ENCODE data around the gene LAMP1. TPM values are rescaled to one million over a fixed set of nuclear protein-coding genes. Genes with fewer than 3 reads are reported as not detected.

The LAMP1 gene
- total and polyA plus RNA-seq, 2 of the 4 experiments (the other 2 are of a cell fraction), result 60.6 to 229 TPM

- H4K20me1 ChIP-seq (ENCODE audit: insufficient read depth, low read length), result no peaks in the 10 kb centered on the region
- no peak overlapping the region for H4K5ac ChIP-seq (ENCODE audit: low read depth, low read length)
- H3K27me3 ChIP-seq (ENCODE audit: control insufficient read depth, insufficient read depth, low read length), result no peaks in the 10 kb centered on the region; the same call in 1 of the 2 replicates
- H3K4me1 ChIP-seq (ENCODE audit: control insufficient read depth, insufficient read depth, low read length), result no peaks in the 10 kb centered on the region
- no peak overlapping the region for H3K23ac ChIP-seq (ENCODE audit: low read depth, low read length)
- H2BK15ac ChIP-seq (ENCODE audit: low read depth, low read length), result no peak overlapping the region
- no peak overlapping the region for H4K91ac ChIP-seq (ENCODE audit: insufficient read depth, low read depth, low read length)
- no peak overlapping the region for H2AFZ ChIP-seq (replicated peaks; ENCODE audit: low read length, poor library complexity)
- H2BK5ac ChIP-seq (ENCODE audit: low read depth, low read length, poor library complexity, severe bottlenecking), result no peak overlapping the region
- no TSS peak for BruUV-seq (replicated peaks)
- H3K9me3 ChIP-seq (ENCODE audit: control insufficient read depth, insufficient read depth, low read length), result peaks cover 11% of the 10 kb centered on the region
- no peak overlapping the region for H3K27ac ChIP-seq (ENCODE audit: insufficient read depth, low read length)
- intact Hi-C loops (cut with micrococcal nuclease), result no loop called here
- in situ Hi-C loops (cut with MboI; ENCODE audit: low sequenced_read_pairs), result no loop called here
- no peak overlapping the region for H3K9ac ChIP-seq (ENCODE audit: low read depth, low read length)
- dilution Hi-C loops (cut with HindIII; ENCODE audit: low sequenced_read_pairs, unreplicated experiment), result no loop called here
- H3K9me1 ChIP-seq (ENCODE audit: insufficient read depth, low read length), result no peaks in the 10 kb centered on the region
- CTCF ChIA-PET, result no interaction called here
- no peak overlapping the region for H2BK20ac ChIP-seq (ENCODE audit: low read depth, low read length)
- H2BK120ac ChIP-seq (ENCODE audit: low read depth, low read length), result no peak overlapping the region
- no peak overlapping the region for H2AK5ac ChIP-seq (ENCODE audit: low read depth, low read length)
- no peak for DNase-seq
- H3K4me2 ChIP-seq (ENCODE audit: low read depth, low read length), result no peak overlapping the region
- POLR2A ChIA-PET (ENCODE audit: unreplicated experiment), result interaction anchor here (0.6 kb wide), 1 partner anchor 43 kb away, joined by 3 read pairs; no protein-coding TSS in a partner anchor
- no peak overlapping the region for H3K56ac ChIP-seq (ENCODE audit: extremely low read depth, insufficient read depth, low read length)
- H3K14ac ChIP-seq (replicated peaks; ENCODE audit: low read depth, low read length), result no peak overlapping the region
- no peak for TF ChIP-seq RCOR1 (IDR thresholded peaks at IDR 0.05; ENCODE audit: insufficient replicate concordance, low read length)
- no peak for TF ChIP-seq RFX5 (IDR thresholded peaks at IDR 0.05; ENCODE audit: low read depth, low read length)
- TF ChIP-seq, protein P1, sequence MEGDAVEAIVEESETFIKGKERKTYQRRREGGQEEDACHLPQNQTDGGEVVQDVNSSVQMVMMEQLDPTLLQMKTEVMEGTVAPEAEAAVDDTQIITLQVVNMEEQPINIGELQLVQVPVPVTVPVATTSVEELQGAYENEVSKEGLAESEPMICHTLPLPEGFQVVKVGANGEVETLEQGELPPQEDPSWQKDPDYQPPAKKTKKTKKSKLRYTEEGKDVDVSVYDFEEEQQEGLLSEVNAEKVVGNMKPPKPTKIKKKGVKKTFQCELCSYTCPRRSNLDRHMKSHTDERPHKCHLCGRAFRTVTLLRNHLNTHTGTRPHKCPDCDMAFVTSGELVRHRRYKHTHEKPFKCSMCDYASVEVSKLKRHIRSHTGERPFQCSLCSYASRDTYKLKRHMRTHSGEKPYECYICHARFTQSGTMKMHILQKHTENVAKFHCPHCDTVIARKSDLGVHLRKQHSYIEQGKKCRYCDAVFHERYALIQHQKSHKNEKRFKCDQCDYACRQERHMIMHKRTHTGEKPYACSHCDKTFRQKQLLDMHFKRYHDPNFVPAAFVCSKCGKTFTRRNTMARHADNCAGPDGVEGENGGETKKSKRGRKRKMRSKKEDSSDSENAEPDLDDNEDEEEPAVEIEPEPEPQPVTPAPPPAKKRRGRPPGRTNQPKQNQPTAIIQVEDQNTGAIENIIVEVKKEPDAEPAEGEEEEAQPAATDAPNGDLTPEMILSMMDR (conservative IDR thresholded peaks at IDR 0.05; ENCODE audit: low read depth, low read length), result no peak
- TF ChIP-seq, protein P2, sequence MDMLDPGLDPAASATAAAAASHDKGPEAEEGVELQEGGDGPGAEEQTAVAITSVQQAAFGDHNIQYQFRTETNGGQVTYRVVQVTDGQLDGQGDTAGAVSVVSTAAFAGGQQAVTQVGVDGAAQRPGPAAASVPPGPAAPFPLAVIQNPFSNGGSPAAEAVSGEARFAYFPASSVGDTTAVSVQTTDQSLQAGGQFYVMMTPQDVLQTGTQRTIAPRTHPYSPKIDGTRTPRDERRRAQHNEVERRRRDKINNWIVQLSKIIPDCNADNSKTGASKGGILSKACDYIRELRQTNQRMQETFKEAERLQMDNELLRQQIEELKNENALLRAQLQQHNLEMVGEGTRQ (IDR thresholded peaks at IDR 0.05; ENCODE audit: low read depth, low read length), result no peak
- no peak for TF ChIP-seq CHD1 (IDR thresholded peaks at IDR 0.05; ENCODE audit: low read depth, low read length)
- no peak for TF ChIP-seq POLR2A (IDR thresholded peaks at IDR 0.05; ENCODE audit: low read depth, low read length)
- TF ChIP-seq, protein P3, sequence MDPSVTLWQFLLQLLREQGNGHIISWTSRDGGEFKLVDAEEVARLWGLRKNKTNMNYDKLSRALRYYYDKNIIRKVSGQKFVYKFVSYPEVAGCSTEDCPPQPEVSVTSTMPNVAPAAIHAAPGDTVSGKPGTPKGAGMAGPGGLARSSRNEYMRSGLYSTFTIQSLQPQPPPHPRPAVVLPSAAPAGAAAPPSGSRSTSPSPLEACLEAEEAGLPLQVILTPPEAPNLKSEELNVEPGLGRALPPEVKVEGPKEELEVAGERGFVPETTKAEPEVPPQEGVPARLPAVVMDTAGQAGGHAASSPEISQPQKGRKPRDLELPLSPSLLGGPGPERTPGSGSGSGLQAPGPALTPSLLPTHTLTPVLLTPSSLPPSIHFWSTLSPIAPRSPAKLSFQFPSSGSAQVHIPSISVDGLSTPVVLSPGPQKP (IDR thresholded peaks at IDR 0.05; ENCODE audit: borderline replicate concordance, low read depth, low read length), result no peak
- no peak for TF ChIP-seq FOS (IDR thresholded peaks at IDR 0.05; ENCODE audit: low read depth, low read length)
- no peak for TF ChIP-seq MAFK (IDR thresholded peaks at IDR 0.05; ENCODE audit: low read depth, low read length)
- H3K4me3 ChIP-seq (ENCODE audit: insufficient read depth, low read depth, low read length), result no peak overlapping the region
- H2AK9ac ChIP-seq (replicated peaks; ENCODE audit: low read depth, low read length, poor library complexity), result no peak overlapping the region
- no peak for ATAC-seq (ENCODE audit: low read depth)
- H4K8ac ChIP-seq (ENCODE audit: low read depth in 2 of 2, low read length in 2 of 2), result no peak overlapping the region
- H3K18ac ChIP-seq (ENCODE audit: low read depth, low read length), result no peak overlapping the region
- H3K4ac ChIP-seq (ENCODE audit: low read depth, low read length), result no peak overlapping the region
- WGBS, 2 experiments (ENCODE audit: extremely low coverage in 2 of 2, insufficient read length in 1 of 2), result no CpG with 5 or more reads among the region's 7 CpGs
- H3K79me1 ChIP-seq (ENCODE audit: low read depth in 1 of 2, low read length in 2 of 2), result no peaks in the 10 kb centered on the region
- H3K36me3 ChIP-seq (ENCODE audit: control insufficient read depth, insufficient read depth, low read length), result no peaks in the 10 kb centered on the region
Observed at GRCh38 chr13:113343692-113343968, 46.6 kb downstream of the LAMP1 start.
